Stimulated activated CD4-positive, alpha-beta T cell treated with anti-CD3 and anti-CD28 coated beads, Interleukin-2, amount 100 ng/mL, for 24 hours (primary cell): Measurements from ENCODE around the gene PRMT7.

Experiments used
- DNase-seq, 2 donors: peaks; one replicate each; pipeline ENCODE4 v3.0.0-alpha.2; 2020

Gene PRMT7, protein sequence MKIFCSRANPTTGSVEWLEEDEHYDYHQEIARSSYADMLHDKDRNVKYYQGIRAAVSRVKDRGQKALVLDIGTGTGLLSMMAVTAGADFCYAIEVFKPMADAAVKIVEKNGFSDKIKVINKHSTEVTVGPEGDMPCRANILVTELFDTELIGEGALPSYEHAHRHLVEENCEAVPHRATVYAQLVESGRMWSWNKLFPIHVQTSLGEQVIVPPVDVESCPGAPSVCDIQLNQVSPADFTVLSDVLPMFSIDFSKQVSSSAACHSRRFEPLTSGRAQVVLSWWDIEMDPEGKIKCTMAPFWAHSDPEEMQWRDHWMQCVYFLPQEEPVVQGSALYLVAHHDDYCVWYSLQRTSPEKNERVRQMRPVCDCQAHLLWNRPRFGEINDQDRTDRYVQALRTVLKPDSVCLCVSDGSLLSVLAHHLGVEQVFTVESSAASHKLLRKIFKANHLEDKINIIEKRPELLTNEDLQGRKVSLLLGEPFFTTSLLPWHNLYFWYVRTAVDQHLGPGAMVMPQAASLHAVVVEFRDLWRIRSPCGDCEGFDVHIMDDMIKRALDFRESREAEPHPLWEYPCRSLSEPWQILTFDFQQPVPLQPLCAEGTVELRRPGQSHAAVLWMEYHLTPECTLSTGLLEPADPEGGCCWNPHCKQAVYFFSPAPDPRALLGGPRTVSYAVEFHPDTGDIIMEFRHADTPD

DNA sequence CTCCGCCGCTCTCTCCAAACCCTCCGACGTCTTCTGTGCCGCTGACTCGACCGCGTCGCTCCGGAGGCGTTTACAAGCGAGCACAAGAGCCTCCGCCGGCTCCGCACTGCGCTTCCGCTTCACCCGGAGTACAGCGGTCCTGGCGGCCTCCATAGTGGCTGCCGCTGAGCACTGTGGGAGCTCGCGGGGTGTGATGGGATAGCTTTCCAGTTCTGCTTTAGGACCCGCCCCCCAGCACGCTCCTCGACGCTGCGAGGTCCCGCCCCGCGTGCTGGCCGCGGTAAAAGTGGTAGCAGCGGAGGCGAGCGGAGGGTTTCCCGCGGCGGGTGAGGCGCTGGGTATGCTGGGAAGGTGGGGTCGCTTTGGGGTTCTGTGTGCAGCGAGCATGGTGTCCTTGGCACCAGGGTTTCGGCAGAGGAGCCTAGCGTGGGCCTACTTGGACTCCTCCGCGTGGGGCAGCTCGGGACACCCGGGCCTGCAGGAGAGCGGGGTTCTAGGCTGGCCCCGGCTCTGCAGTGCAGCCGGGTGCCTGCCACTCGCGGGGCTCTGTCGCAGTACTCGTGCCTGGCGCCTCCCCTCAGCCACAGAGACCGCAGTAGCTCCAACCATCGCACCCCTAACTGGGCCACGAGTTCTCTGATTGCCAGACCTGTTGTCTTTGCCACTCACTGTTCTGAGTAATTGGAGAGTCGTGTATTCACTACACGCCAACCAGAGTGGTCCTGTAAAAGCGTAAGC is at the start of gene PRMT7, which contains the start of gene SLC7A6OS:
Gene PRMT7 (plus strand): TSS at position 246 of the 738 bp plus-strand sequence. CDS start 4,961 bp downstream, outside the sequence.
Gene SLC7A6OS (minus strand): TSS at position 173 of the 738 bp plus-strand sequence. CDS start 20 bp downstream, at position 153.
- DNase-seq: peak; percentile 92 to 94

DNA sequence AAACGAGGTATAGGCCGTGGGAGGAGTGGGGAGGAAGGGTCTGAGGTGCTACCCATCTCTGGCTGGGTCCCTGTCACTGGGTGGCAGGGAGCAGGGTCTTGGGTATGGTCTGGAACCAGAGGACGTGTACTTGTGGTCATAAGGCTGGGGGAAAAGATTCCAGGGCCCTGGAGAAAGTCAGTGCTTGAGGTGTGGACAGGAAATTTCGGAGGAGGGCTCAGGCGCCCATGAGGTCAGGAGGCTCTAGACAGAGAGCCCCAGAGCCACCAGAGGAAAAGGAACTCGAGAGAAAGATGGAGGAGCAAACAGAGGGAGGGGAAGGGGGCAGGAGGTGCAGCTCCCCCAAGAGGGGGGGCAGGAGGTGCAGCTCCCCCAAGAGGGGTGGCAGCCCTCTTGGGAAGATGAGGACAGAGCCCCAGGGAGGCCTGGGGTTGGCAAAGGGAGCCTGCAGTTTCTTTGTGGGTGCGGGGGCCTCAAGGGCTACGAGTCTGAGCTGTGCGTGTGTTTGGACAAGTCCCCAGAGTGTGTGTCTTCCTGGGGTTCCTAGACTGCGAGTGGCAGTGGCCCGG is 47.2 kb upstream of the PRMT7 start:
- no peak for DNase-seq

DNA sequence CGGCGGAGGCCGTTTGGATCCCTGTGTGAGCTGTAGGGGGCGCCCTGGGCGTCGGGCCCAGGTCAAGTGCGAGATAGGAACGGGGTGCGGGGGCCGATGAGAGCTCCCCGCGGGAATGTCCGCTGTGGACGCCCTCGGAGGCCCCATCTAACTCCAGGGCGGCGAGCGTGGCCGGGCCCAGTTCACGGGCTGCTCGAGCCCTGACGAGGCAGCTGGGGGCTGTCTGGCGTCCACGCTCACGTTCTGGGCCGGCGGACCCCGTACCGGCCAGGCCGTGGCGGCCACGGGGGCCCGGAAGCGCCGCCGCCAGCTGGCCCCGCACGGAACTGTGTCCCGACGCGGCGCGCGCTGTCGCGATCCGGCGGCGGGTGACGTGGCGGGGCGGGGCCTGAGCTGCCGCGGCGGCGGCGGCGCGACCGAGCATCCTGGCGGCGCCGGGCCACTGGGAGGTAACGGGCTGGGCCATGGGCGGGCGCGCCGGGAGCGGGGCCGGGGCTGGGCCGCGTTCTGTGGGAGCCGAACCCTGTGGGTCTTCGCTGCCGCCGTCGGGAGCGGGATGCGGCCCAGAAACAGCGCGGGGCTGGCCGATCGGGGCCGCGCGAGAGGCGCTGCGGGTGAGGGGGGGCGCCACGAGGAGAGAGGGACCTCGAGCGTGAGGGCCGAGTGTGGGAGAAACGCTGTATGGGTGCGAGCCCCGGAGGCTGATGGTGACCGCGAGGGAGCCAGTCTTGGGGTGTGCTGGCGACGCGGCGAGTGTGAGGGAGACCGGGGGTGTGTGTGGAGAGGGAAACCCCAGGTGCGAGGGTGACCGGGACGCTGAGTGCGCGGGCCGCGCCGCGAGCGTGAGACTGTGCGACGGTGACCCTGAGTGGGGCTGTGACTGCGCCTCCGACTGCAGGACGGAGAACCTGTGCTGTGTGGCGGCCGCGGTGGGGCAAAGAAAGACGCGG is 46.4 kb upstream of the PRMT7 start, which contains the start of gene SLC7A6:
Gene SLC7A6 (plus strand): TSS at position 399 of the 950 bp plus-strand sequence. CDS start 10,201 bp downstream, outside the sequence.
- DNase-seq: peak; percentile 88 to 90

DNA sequence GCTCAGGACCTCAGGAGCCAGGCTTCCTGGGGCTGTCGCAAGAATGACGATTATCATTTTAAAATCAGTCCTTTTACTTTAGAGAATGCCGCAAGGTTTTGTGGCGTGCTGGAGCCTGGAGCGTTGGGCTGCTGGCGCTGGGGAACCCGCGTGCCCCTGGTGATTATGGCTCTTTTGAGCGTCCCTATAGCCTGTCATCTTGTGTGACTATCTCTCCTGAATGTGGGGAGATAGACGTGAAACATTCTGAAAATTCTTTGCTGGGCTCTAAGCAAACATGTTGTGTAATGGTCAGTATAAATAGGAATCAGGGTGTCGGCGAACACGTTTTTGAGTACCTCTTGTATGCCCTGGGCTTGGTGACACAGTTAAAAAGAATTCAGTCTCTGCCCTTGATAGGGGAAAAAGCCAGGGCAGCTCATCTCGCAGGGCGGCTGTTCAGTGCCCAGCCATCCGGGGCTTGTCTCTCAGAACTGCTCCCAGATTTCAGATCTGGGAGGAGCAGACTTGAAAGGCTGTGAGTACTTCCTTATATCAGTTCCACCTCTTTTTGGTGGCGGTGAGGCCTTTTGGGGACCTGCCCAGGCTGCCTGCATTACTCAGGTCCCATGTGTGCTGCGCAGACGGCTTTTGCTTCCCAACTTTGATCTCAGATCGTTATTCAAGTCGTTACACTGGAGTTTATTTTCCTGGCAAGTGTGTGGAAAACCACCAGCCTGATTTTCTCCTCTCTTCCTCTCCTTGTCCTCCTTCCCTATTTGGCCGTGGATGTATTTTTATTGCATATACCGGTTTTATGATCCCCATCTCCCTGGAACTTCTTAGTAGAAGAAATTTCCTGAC is 45.5 kb upstream of the PRMT7 start:
- peak; percentile 54 to 63 for DNase-seq

DNA sequence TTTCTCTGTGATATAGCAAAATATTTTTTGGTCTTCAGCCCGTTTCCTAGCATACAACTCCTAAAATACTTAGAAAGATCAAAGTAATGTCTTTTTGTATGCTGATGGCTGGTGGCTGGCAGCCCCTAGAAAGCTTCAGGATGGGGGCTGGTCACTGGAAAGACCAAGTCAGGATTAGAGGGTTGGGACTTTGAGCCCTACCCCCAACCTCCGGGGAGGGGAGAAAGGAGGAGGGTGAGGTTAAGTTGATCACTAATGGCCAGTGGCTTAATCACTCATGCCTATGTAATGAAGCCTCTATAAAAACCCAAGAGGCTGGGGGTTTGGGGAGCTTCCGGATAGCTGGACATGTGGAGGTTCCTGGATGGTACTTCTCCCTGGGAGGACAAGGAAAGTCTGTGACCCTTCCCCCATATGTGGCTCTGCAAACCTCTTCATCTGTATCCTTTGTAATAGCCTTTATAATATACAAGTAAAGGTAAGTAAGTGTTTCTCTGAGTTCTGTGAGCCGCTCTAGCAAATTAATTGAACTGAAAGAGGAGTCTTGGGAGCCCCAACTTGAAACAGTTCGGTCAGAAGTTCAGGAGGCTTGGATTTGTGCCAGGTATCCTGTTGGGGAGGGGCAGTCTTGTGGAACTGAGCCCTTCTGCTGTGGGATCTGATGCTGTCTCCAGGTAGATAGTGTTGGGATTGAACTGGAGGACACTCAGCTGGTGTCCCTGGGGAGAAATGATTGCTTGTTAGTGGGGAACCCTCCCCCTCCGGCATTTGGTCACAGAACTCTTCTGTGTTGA is 43.0 kb upstream of the PRMT7 start:
- no peak for DNase-seq

DNA sequence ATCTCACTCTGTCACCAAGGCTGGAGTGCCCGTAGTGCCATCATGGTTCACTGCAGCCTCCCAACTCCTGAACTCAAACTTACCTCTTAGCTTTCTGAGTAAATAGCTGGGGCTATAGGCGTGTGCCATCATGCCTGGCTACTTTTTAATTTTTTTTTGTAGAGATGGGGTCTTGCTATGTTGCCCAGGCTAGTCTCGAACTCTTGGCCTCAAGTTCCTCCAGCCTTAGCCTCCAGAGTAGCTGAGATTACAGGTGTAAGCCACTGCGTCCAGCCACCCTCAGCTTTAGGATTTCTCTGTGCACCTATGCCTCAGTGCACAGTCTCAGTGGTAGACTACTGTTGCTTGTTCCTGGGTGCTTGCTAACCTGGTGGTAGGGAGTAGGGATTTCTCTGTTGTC is 41.0 kb upstream of the PRMT7 start:
- no peak for DNase-seq

DNA sequence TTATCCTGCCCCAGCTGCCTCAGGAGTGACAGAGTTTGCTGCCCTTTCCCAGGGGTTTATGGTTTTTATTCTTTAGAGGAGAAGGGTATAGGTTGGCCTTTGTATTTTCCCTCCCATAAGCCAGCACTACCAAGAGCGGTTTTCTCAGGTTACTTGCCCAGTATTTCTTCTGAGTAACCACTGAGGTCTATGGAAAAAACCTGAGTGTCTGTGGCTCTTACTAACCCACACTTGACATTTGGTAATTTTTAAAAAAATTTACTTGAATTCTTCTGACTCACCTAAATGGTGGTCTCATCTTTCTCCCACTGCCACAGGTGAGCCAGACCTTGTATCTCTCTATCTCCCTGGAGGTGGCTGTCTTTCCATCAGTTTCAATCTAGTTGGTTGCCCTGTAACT is 40.5 kb upstream of the PRMT7 start:
- no peak for DNase-seq

DNA sequence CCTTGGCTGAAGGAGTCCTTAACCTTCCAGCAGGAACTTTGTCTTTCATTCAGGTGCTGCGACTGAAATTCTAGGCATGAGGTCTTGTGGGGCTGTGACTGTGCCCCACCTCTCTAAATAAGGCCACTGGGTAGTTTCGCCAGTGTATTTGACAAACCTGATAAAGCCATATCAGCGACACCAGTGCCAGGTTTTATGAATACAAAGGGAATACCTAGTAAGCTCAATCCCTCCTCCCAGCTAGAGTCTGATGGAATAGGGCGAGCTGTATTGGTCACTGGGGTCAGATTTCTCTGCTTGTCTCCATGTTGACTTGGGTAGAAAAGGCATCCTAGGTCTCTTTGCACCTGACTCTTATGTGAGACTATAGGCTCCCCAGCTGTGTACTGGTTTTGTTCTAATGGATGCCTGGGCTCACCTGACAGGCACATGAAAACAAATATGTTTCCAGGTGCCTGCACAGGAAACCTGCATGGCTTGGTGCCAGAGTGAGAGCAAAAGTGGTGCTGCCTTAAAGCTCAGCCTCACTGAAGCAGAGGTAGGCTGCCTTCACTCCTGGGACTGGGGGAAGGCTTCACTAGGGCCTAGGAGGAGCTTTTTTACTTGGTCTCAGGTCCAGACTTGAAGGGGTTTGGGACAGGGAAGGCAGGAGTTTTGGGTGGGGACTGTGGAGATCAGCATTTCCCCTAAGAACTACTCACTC is 38.2 kb upstream of the PRMT7 start:
- peak in 1 of 2 donors; percentile 35 for DNase-seq

DNA sequence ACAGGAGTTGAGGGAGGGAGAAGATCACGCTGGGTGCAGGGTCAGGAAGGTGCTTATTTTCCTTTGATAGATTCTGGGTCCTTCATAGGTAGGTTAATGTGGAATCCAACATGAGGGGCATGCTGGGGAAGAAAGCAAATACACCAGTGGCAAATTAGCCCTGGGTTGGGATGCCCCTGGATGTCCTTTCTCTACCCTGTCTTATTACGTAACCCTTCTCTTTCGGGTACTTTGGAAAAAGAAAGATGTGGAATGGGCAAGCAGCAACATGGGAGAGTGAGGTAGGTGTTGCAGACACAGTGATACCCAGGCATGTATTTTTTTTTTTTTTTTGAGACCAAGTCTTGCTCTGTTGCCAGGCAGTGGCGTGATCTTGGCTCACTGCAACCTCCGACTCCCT is 37.4 kb upstream of the PRMT7 start:
- no peak for DNase-seq

DNA sequence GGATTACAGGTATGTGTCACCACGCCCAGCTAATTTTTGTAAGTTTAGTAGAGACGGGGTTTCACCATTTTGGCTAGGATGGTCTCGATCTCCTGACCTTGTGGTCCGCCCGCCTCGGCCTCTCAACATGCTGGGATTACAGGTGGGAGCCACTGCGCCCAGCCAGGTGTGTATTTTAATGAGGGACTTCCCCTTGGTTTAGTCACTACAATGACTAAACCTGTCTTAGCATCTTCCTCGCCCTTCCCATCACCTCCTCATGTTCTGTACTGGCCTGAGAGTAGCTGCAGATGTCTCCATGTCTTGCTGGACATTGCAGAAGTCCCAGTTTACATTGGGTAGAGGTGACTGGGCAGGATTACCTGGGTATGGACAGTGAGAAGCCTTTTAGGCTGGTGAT is 36.9 kb upstream of the PRMT7 start:
- DNase-seq: no peak

DNA sequence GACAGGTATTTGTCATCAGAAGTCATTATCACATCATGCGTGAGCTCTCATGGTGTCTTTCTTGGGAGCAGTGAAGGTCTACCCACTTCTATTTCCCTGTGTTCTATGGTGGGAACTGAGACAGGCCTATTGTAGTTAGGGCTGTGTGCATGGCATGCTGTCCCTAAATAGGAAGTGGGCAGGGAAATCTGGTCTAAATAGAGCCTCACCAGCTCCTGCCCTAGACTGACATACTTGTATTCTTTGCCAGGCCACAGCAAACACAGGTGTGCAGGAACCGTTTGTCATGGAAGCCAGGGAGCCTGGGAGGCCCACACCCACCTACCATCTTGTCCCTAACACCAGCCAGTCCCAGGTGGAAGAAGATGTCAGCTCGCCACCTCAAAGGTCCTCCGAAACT is 36.4 kb upstream of the PRMT7 start:
- DNase-seq: no peak

DNA sequence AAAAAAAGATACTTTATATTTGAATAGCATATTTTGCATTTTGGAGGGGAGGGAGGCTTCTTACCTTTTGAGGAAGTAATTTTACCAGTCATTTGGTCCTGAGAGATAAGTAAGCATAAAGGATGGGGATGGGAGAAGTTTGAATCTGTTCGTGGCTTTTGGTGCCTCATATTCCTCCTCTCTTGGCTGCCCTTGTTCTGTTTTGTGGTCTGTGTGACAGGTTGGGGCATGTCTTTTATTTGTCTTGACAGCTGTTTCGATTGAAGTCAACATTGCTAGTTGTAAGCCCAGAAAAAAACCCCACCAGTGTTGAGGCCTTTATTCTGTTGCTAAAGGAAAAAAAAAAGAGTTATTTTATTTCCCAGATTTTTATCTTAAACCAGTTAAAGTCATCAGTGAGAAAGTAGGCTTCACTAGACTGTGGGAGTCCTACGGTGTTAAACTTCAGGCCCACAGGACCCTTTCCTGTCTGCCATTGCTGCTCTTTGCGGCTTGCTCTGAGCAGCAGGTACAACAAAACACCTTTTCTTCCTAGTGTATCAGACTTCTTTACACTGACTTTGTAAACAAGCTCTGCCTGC is 35.1 kb upstream of the PRMT7 start:
- no peak for DNase-seq

DNA sequence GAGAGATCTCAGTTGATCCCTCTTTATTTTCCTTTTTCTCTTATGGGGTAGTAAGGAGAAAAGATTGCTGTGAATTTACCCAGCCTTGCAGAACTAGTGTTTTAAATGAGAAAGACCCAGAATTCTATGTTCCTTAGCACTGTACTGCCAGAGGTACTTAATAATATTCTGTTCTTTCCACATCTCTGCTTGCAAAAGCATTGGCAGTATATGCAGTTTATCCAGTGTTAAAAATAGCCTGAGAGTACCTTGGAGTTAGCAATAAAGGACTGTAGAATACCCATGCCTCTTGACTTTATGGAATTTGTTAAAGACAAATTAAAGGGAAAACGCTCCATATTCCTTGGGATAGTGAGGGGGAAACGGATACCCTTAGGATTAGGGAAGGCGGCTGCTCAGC is 34.6 kb upstream of the PRMT7 start:
- no peak for DNase-seq

DNA sequence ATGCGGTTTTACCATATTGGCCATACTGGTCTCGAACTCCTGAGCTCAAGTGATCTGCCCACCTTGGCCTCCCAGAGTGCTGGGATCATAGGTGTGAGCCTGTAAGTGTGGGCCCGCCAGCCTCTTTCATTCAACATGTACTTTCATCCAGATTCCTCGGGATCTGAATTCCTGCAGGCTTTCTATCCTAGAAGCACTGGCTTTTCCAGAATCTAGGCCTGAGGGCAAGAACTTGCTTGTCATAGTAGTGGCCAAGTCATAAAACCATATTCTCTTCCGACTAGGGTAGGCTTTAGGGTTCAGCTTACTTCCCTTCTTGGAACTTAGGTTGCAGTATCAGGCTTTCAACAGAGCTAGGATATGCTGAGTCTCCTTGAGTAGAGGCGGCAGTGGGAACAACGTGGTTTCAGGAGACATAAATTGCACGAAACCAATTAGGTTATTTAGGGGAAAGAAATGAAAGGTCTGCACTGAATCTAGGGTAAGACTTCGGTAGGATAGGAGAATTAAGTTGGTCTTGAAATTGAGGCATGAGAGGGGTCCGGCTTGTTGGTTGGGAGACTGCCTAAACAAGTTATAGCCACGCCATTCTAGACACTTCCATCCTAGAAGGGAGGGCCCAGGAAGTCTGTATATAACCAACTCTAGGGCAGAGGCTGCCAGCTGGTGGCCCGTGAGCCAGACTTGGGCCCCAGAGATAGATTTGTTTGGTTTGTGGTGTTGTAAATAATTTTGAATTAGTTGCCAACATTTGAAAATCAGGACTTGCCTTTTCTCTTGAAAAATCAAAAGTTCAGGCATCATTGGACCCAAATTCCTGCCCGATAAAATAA is 30.9 kb upstream of the PRMT7 start:
- no peak for DNase-seq

DNA sequence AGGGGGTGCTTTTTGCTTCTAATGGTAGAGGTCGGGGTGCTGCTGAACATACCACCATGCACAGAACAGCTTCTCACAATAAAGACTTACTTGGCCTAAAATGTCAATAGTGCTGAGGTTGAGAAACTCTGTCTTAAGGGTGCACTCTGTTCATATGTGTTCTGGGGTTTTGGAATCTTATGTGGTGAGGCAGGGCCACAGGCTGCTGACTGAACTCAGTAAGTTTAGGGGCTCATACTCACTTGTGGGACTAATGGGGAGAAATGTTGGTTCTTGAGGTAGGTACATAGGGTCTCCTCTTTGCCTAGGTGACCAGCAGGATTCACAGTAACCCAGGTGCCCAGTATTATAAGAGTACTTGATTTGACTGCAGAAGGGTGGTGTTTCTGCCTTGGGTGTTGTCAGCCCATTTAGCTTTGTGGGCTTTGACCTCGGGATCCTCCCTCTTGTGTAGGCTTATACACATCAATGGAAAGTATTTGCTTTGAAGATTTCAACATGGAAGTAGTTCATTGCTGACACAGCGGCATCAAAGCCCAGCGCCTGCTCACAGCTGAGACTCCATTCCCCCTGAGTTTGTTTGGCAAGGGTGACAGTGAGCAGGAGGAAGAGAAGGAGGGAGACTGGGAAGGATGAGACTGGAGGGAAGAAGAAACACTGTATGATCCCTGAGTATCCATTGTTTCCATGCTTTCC is 29.3 kb upstream of the PRMT7 start:
- DNase-seq: no peak

DNA sequence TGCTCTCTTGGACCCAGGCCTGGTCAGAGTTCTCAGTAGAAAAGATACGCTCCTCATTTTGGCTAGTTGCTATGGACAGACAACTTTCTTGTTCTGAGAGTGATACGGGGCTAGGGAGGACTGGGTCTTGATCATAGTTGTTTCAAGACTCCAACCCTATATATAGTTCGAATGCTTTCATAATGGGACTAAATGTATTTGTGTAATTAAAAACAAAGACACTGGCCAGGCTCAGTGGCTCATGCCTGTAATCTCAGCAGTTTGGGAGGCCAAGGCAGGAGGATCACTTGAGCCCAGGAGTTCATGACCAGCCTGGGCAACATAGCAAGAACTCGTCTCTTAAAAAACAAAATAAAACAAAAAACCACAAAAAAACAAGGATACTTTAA is 28.8 kb upstream of the PRMT7 start:
- no peak for DNase-seq

DNA sequence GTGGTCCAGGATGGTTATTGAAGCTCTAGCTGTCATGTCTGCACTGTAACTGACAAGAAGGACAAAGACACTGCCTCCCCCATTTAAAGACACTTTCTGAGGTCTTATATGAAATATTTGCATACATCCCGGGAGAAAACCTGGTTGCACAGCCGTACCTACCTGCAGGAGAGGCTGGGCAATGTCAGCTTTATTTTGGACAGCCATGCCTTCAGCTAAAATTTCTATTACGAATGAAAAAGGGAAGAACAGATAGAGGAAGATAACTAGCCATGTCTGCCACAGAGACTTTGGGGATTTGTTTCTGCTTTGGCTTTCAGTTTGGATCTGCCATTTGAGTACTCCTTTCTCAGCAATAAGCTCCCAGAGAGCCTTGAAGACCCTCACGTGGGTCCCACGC is 27.5 kb upstream of the PRMT7 start:
- no peak for DNase-seq
